OCI-LY1 (cell line): ENCODE measurements around the gene TRRAP.

Experiments
- H2AFZ ChIP-seq: fragments of 200-600 bp; sonication (generic), shearing (Covaris generic); 2 replicates; pipeline ENCODE4 v1.6.0; 2014; ENCODE audit warnings: antibody characterized with exemption, mild to moderate bottlenecking, low read length
- H3F3A ChIP-seq: fragments of 200-600 bp; sonication (generic), shearing (Covaris generic); 2 replicates; pipeline ENCODE4 v1.6.0; 2014; ENCODE audit warnings: mild to moderate bottlenecking, antibody characterized with exemption, low read length, moderate library complexity; ENCODE audit not compliant: insufficient read depth
- H3K27ac ChIP-seq: fragments of 200-600 bp; sonication (generic); 2 replicates; pipeline ENCODE4 v1.5.1; 2014; ENCODE audit warnings: low read length, mixed run types, mild to moderate bottlenecking, low read depth; ENCODE audit not compliant: poor library complexity, severe bottlenecking
- H3K27me3 ChIP-seq: fragments of 200-600 bp; sonication (generic); 2 replicates; pipeline ENCODE4 v1.6.0; 2014; ENCODE audit warnings: antibody characterized with exemption, mild to moderate bottlenecking, low read length, moderate library complexity; ENCODE audit not compliant: insufficient read depth
- H3K36me3 ChIP-seq: fragments of 200-600 bp; sonication (generic); 2 replicates; pipeline ENCODE4 v1.6.1; 2014; ENCODE audit warnings: mild to moderate bottlenecking, antibody characterized with exemption, low read length, moderate library complexity, mixed read lengths; ENCODE audit not compliant: insufficient read depth
- H3K4me1 ChIP-seq: fragments of 200-600 bp; sonication (generic); 2 replicates; pipeline ENCODE4 v1.5.1; 2014; ENCODE audit warnings: mild to moderate bottlenecking, low read length, moderate library complexity; ENCODE audit not compliant: insufficient read depth, severe bottlenecking
- H3K4me2 ChIP-seq: fragments of 200-600 bp; sonication (generic), shearing (Covaris generic); 2 replicates; pipeline ENCODE4 v1.6.1; 2014; ENCODE audit warnings: low read length
- H3K4me3 ChIP-seq: fragments of 200-600 bp; sonication (generic); 2 replicates; pipeline ENCODE4 v1.5.1; 2014; ENCODE audit warnings: low read length, low read depth, mild to moderate bottlenecking, mixed read lengths; ENCODE audit not compliant: poor library complexity, severe bottlenecking
- H3K79me2 ChIP-seq: fragments of 200-600 bp; shearing (Covaris generic); 2 replicates; pipeline ENCODE4 v1.6.1; 2016; ENCODE audit warnings: mixed run types, low read length, mixed read lengths; ENCODE audit not compliant: insufficient read depth
- H3K9ac ChIP-seq: fragments of 200-600 bp; sonication (generic), shearing (Covaris generic); 2 replicates; pipeline ENCODE4 v1.6.1; 2014; ENCODE audit warnings: mild to moderate bottlenecking, low read length, mixed read lengths
- H3K9me2 ChIP-seq: fragments of 200-600 bp; sonication (generic), shearing (Covaris generic); 2 replicates; pipeline ENCODE4 v1.6.1; 2014; ENCODE audit warnings: low read depth, mild to moderate bottlenecking, low read length, mixed read lengths
- H3K9me3 ChIP-seq: fragments of 200-600 bp; shearing (Covaris generic); 2 replicates; pipeline ENCODE4 v1.6.1; 2014; ENCODE audit warnings: low read length, mixed read lengths
- H4K20me1 ChIP-seq: fragments of 200-600 bp; sonication (generic), shearing (Covaris generic); 2 replicates; pipeline ENCODE4 v1.6.0; 2016; ENCODE audit warnings: mild to moderate bottlenecking, low read length; ENCODE audit not compliant: insufficient read depth
- EZH2 ChIP-seq: fragments of 200-600 bp; sonication (generic), shearing (Covaris generic); IDR thresholded peaks from 2 replicates; pipeline ENCODE4 v1.8.0; 2017; ENCODE audit warnings: borderline replicate concordance, mixed run types, mild to moderate bottlenecking, antibody characterized with exemption, low read length, moderate library complexity, mixed read lengths
- TF ChIP-seq, protein P1 (sequence below): fragments of 200-600 bp; sonication (generic), shearing (Covaris generic); IDR thresholded peaks from 2 replicates; pipeline ENCODE4 v1.5.1; 2017; ENCODE audit warnings: mild to moderate bottlenecking, antibody characterized with exemption, low read length, moderate library complexity, mixed read lengths

TRRAP gene

GRCh38 chr7:98985406-98985805 is 107.1 kb downstream of the TRRAP start:
- Histone ChIP-seq H3K4me1 (no peaks in the 10 kb centered on the region), H3K9me2 (no peaks in the 10 kb centered on the region), H3F3A (no peaks in the 10 kb centered on the region), H3K4me2 (no peak overlapping the region), H4K20me1 (no peaks in the 10 kb centered on the region), H3K9me3 (peaks cover 7% of the 10 kb centered on the region; the same call in 1 of the 2 replicates), H3K27ac (no peak overlapping the region), H3K9ac (no peak overlapping the region), H3K36me3 (peaks cover 98% of the 10 kb centered on the region), H3K27me3 (no peaks in the 10 kb centered on the region), H3K79me2 (no peaks in the 10 kb centered on the region), H3K4me3 (no peak overlapping the region), H2AFZ (no peak overlapping the region)
- TF ChIP-seq EZH2, result no peak
- TF ChIP-seq, protein P1, sequence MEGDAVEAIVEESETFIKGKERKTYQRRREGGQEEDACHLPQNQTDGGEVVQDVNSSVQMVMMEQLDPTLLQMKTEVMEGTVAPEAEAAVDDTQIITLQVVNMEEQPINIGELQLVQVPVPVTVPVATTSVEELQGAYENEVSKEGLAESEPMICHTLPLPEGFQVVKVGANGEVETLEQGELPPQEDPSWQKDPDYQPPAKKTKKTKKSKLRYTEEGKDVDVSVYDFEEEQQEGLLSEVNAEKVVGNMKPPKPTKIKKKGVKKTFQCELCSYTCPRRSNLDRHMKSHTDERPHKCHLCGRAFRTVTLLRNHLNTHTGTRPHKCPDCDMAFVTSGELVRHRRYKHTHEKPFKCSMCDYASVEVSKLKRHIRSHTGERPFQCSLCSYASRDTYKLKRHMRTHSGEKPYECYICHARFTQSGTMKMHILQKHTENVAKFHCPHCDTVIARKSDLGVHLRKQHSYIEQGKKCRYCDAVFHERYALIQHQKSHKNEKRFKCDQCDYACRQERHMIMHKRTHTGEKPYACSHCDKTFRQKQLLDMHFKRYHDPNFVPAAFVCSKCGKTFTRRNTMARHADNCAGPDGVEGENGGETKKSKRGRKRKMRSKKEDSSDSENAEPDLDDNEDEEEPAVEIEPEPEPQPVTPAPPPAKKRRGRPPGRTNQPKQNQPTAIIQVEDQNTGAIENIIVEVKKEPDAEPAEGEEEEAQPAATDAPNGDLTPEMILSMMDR, result no peak

- no peaks in the 10 kb centered on the region for H4K20me1 ChIP-seq
- no peaks in the 10 kb centered on the region for H3F3A ChIP-seq
- H3K9me3 ChIP-seq, result peaks cover 7% of the 10 kb centered on the region; the same call in 1 of the 2 replicates
- H3K9ac ChIP-seq, result no peak overlapping the region
- no peak overlapping the region for H3K4me2 ChIP-seq
- H3K9me2 ChIP-seq, result no peaks in the 10 kb centered on the region
- H3K36me3 ChIP-seq, result peaks cover 97% of the 10 kb centered on the region
- H2AFZ ChIP-seq, result no peak overlapping the region
- no peaks in the 10 kb centered on the region for H3K79me2 ChIP-seq
- no peaks in the 10 kb centered on the region for H3K27me3 ChIP-seq
- no peak overlapping the region for H3K27ac ChIP-seq
- H3K4me3 ChIP-seq, result no peak overlapping the region
- TF ChIP-seq EZH2, result no peak
- H3K4me1 ChIP-seq, result no peaks in the 10 kb centered on the region
These were observed 107.6 kb downstream of the TRRAP start for GRCh38 chr7:98985945-98986344.

DNA sequence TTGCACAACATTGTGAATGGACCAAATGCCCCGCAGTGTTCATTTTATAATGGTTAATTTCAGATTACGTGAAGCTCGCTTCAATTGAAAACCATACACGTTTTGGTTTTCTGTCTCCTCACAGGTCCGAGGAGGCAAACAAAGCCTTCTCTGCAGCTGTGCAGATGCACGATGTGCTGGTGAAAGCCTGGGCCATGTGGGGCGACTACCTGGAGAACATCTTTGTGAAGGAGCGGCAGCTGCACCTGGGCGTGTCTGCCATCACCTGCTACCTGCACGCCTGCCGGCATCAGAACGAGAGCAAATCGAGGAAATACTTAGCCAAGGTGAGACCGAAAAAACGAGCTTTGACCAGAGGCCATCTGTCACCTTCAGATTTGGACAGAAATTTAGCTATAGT is 110.3 kb downstream of the TRRAP start:
- H3K4me2 ChIP-seq, result no peak overlapping the region
- no peaks in the 10 kb centered on the region for H4K20me1 ChIP-seq
- H3K79me2 ChIP-seq, result no peaks in the 10 kb centered on the region
- TF ChIP-seq, protein P1, result no peak
- TF ChIP-seq EZH2, result no peak
- H3K9me3 ChIP-seq, result peaks cover 7% of the 10 kb centered on the region; the same call in 1 of the 2 replicates
- peaks cover 97% of the 10 kb centered on the region for H3K36me3 ChIP-seq
- no peaks in the 10 kb centered on the region for H3F3A ChIP-seq
- H3K9me2 ChIP-seq, result no peaks in the 10 kb centered on the region
- no peaks in the 10 kb centered on the region for H3K27me3 ChIP-seq
- no peak overlapping the region for H3K4me3 ChIP-seq
- no peak overlapping the region for H3K27ac ChIP-seq
- H3K9ac ChIP-seq, result no peak overlapping the region
- H3K4me1 ChIP-seq, result no peaks in the 10 kb centered on the region
- H2AFZ ChIP-seq, result no peak overlapping the region

DNA sequence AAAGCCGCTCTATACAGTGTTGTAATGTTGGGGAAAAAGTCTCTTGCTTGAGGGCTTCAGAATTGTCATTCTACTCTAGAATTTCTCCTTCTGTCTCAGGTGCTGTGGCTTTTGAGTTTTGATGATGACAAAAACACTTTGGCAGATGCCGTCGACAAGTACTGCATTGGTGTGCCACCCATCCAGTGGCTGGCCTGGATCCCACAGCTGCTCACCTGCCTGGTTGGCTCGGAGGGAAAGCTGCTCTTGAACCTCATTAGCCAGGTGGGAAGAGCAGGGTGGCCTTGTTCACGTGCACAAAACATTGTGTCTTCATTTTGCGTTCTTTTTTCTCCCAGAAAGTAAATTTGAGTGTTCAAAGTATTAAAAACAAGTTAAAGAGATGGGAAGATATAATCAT is 112.0 kb downstream of the TRRAP start:
- no peak overlapping the region for H3K4me3 ChIP-seq
- H3K36me3 ChIP-seq, result peaks cover 97% of the 10 kb centered on the region
- no peaks in the 10 kb centered on the region for H3F3A ChIP-seq
- H3K79me2 ChIP-seq, result no peaks in the 10 kb centered on the region
- H4K20me1 ChIP-seq, result no peaks in the 10 kb centered on the region
- no peaks in the 10 kb centered on the region for H3K9me2 ChIP-seq
- no peak overlapping the region for H3K4me2 ChIP-seq
- H3K9ac ChIP-seq, result no peak overlapping the region
- H3K9me3 ChIP-seq, result peaks cover 7% of the 10 kb centered on the region; the same call in 1 of the 2 replicates
- TF ChIP-seq, protein P1, result no peak
- TF ChIP-seq EZH2, result no peak
- H3K27me3 ChIP-seq, result no peaks in the 10 kb centered on the region
- no peak overlapping the region for H3K27ac ChIP-seq
- H2AFZ ChIP-seq, result no peak overlapping the region
- H3K4me1 ChIP-seq, result no peaks in the 10 kb centered on the region
